H9 (cell line): ENCODE results near the gene PCCA. TPM values are rescaled to one million over a fixed set of nuclear protein-coding genes. Genes with fewer than 3 reads are reported as not detected.

ENCODE experiments used
- DNase-seq: peaks from one replicate; pipeline ENCODE4 v3.0.0-alpha.2; 2017
- H2AFZ ChIP-seq: one replicate; pipeline ENCODE4 v1.6.1; 2013; ENCODE audit warnings: mild to moderate bottlenecking, low read length, control low read depth, moderate library complexity
- H2AK5ac ChIP-seq: 2 replicates; pipeline ENCODE4 v1.6.1; 2013; ENCODE audit warnings: low read length, control low read depth, mixed read lengths; ENCODE audit not compliant: insufficient read length
- H2BK120ac ChIP-seq: one replicate; pipeline ENCODE4 v1.6.1; 2013; ENCODE audit warnings: low read depth, mild to moderate bottlenecking, low read length, control low read depth, inconsistent platforms; ENCODE audit not compliant: poor library complexity, severe bottlenecking
- H2BK12ac ChIP-seq: 2 replicates; pipeline ENCODE4 v1.6.1; 2013; ENCODE audit warnings: low read length, control low read depth, mixed read lengths, low read depth; ENCODE audit not compliant: insufficient read length
- H2BK15ac ChIP-seq: 2 replicates; pipeline ENCODE4 v1.6.1; 2013; ENCODE audit warnings: low read depth, low read length, control low read depth
- H2BK20ac ChIP-seq: one replicate; pipeline ENCODE4 v1.6.1; 2013; ENCODE audit warnings: low read depth, mild to moderate bottlenecking, low read length, control low read depth, inconsistent platforms; ENCODE audit not compliant: poor library complexity, severe bottlenecking
- H2BK5ac ChIP-seq: 2 replicates; pipeline ENCODE4 v1.6.1; 2013; ENCODE audit warnings: low read length, control low read depth, mixed read lengths; ENCODE audit not compliant: insufficient read length
- H3K14ac ChIP-seq: 2 replicates; pipeline ENCODE4 v1.6.1; 2013; ENCODE audit warnings: low read length, control low read depth; ENCODE audit not compliant: insufficient read depth
- H3K18ac ChIP-seq: 2 replicates; pipeline ENCODE4 v1.6.1; 2013; ENCODE audit warnings: low read depth, mild to moderate bottlenecking, mixed read lengths, low read length, control low read depth; ENCODE audit not compliant: insufficient read length
- H3K23ac ChIP-seq: 2 replicates; pipeline ENCODE4 v1.6.1; 2013; ENCODE audit warnings: low read length, control low read depth, mixed read lengths, low read depth; ENCODE audit not compliant: insufficient read length
- H3K23me2 ChIP-seq: 2 replicates; pipeline ENCODE4 v1.6.1; 2013; ENCODE audit warnings: low read depth, mild to moderate bottlenecking, mixed read lengths, low read length, control low read depth; ENCODE audit not compliant: insufficient read length, poor library complexity, severe bottlenecking
- H3K27ac ChIP-seq: 2 replicates; pipeline ENCODE4 v1.5.1; 2013; ENCODE audit warnings: low read length, control low read depth, mixed read lengths, low read depth; ENCODE audit not compliant: insufficient read length
- H3K27me3 ChIP-seq: 2 replicates; pipeline ENCODE4 v1.6.1; 2013; ENCODE audit warnings: low read length, control low read depth, inconsistent platforms; ENCODE audit not compliant: insufficient read depth
- H3K4ac ChIP-seq: 2 replicates; pipeline ENCODE4 v1.6.1; 2013; ENCODE audit warnings: low read depth, mild to moderate bottlenecking, control low read depth, inconsistent platforms, low read length, moderate library complexity
- H3K4me1 ChIP-seq: 2 replicates; pipeline ENCODE4 v1.6.1; 2013; ENCODE audit warnings: low read length, control low read depth, inconsistent platforms; ENCODE audit not compliant: insufficient read depth
- H3K4me2 ChIP-seq: 2 replicates; pipeline ENCODE4 v1.6.1; 2013; ENCODE audit warnings: low read length, control low read depth, mixed read lengths; ENCODE audit not compliant: insufficient read length, insufficient read depth
- H3K56ac ChIP-seq: 2 replicates; pipeline ENCODE4 v1.6.1; 2013; ENCODE audit warnings: low read depth, mild to moderate bottlenecking, mixed read lengths, low read length, control low read depth; ENCODE audit not compliant: insufficient read length
- H3K79me1 ChIP-seq: 2 replicates; pipeline ENCODE4 v1.6.1; 2013; ENCODE audit warnings: low read depth, mild to moderate bottlenecking, moderate library complexity, low read length, control low read depth, inconsistent platforms; ENCODE audit not compliant: insufficient read depth, poor library complexity, severe bottlenecking
- H3K79me2 ChIP-seq: 2 replicates; pipeline ENCODE4 v1.6.1; 2013; ENCODE audit warnings: low read length, control low read depth, inconsistent platforms; ENCODE audit not compliant: insufficient read depth
- H3K9ac ChIP-seq: 2 replicates; pipeline ENCODE4 v1.6.1; 2013; ENCODE audit warnings: low read length, control low read depth, mixed read lengths; ENCODE audit not compliant: insufficient read length; ENCODE audit errors: extremely low read depth
- H3K9me3 ChIP-seq: one replicate; pipeline ENCODE4 v1.6.1; 2013; ENCODE audit warnings: low read depth, low read length, inconsistent platforms; ENCODE audit not compliant: control insufficient read depth
- H3T11ph ChIP-seq: one replicate; pipeline ENCODE4 v1.6.1; 2013; ENCODE audit warnings: mild to moderate bottlenecking, low read length, control low read depth, inconsistent platforms
- H4K20me1 ChIP-seq: one replicate; pipeline ENCODE4 v1.6.1; 2013; ENCODE audit not compliant: control insufficient read depth, insufficient read length, insufficient read depth
- H4K5ac ChIP-seq: 2 replicates; pipeline ENCODE4 v1.6.1; 2013; ENCODE audit warnings: low read depth, mild to moderate bottlenecking, mixed read lengths, low read length, control low read depth; ENCODE audit not compliant: insufficient read length
- H4K8ac ChIP-seq: replicated peaks from 2 replicates; pipeline ENCODE4 v1.6.1; 2013; ENCODE audit warnings: low read length, control low read depth, mixed read lengths, low read depth; ENCODE audit not compliant: insufficient read length
- H4K91ac ChIP-seq: 2 replicates; pipeline ENCODE4 v1.6.1; 2013; ENCODE audit warnings: low read depth, mild to moderate bottlenecking, moderate library complexity, mixed read lengths, low read length, control low read depth; ENCODE audit not compliant: insufficient read length
- H3K27ac Mint-ChIP-seq, 3 experiments: 2 replicates in 2 of 3; 3 replicates in 1 of 3; pipeline ENCODE4 v1.8.0; 2020 to 2021; ENCODE audit warnings: mixed read lengths in 3 of 3, mild to moderate bottlenecking in 1 of 3, moderate library complexity in 1 of 3
- H3K27me3 Mint-ChIP-seq: 2 replicates; pipeline ENCODE4 v1.8.0; 2021; ENCODE audit warnings: low read depth, mild to moderate bottlenecking, moderate library complexity, mixed read lengths
- H3K36me3 Mint-ChIP-seq, 3 experiments: 2 replicates in 2 of 3; 3 replicates in 1 of 3; pipeline ENCODE4 v1.8.0; 2020 to 2021; ENCODE audit warnings: low read depth in 3 of 3, mixed read lengths in 3 of 3; ENCODE audit not compliant: insufficient read depth in 1 of 3
- H3K4me1 Mint-ChIP-seq, 2 experiments: 2 replicates each; pipeline ENCODE4 v1.8.0; 2020; ENCODE audit warnings: mixed read lengths in 2 of 2
- H3K4me3 Mint-ChIP-seq, 2 experiments: 2 replicates in 1 of 2; 3 replicates in 1 of 2; pipeline ENCODE4 v1.8.0; 2020 to 2021; ENCODE audit warnings: mild to moderate bottlenecking in 2 of 2, mixed read lengths in 2 of 2, moderate library complexity in 1 of 2
- H3K9me3 Mint-ChIP-seq, 2 experiments: 2 replicates in 1 of 2; 3 replicates in 1 of 2; pipeline ENCODE4 v1.8.0; 2020; ENCODE audit warnings: mild to moderate bottlenecking in 2 of 2, mixed read lengths in 2 of 2, moderate library complexity in 1 of 2
- CTCF ChIP-seq: fragments of 200-600 bp; sonication (generic); conservative IDR thresholded peaks from 3 replicates; pipeline ENCODE4 v1.8.0; 2021; ENCODE audit warnings: antibody characterized with exemption, mild to moderate bottlenecking
- WGBS: extraction: QIAGEN DNeasy Blood & Tissue Kit; methylation state at CpG from one replicate; pipeline ENCODE4 v1.1.7; 2013; ENCODE audit warnings: missing lambda C conversion rate, low lambda C conversion rate, mixed read lengths; ENCODE audit not compliant: insufficient read length; ENCODE audit errors: extremely low coverage; 5-methylcytosine and 5-hydroxymethylcytosine counted together
- total RNA-seq: library from RNA; stranded (reverse); gene quantifications from 2 replicates; pipeline ENCODE4 v1.2.1, GENCODE V29; 2021

Gene PCCA
- total RNA-seq, 1 experiment from 2014 or later = 56.5 TPM

GRCh38 chr13:100245104-100245503 is 156.2 kb downstream of the PCCA start:
- no peak overlapping the region for H3K4me2 ChIP-seq
- no peak for TF ChIP-seq CTCF
- Mint-ChIP-seq H3K27ac (no peak overlapping the region; a peak in 1 of 7 replicates), H3K4me3 (no peak overlapping the region), H3K27me3 (no peaks in the 10 kb centered on the region), H3K36me3 (peaks cover 15 to 20% (median 15%) of the 10 kb centered on the region in 3 experiments), H3K4me1 (peaks cover 31 to 33% of the 10 kb centered on the region in 2 experiments), H3K9me3 (peaks cover 12 to 15% of the 10 kb centered on the region in 2 experiments)
- H4K20me1 ChIP-seq = no peaks in the 10 kb centered on the region
- no peak for DNase-seq
- H3K4me1 ChIP-seq = no peaks in the 10 kb centered on the region; the same call in 1 of the 2 replicates
- H3K27me3 ChIP-seq = no peaks in the 10 kb centered on the region
- H4K5ac ChIP-seq = no peak overlapping the region
- H3K79me1 ChIP-seq = no peaks in the 10 kb centered on the region
- no peak overlapping the region for H3K23ac ChIP-seq
- no peaks in the 10 kb centered on the region for H3K23me2 ChIP-seq
- H3K9ac ChIP-seq = no peak overlapping the region
- no peak overlapping the region for H3K14ac ChIP-seq
- no peak overlapping the region for H2BK15ac ChIP-seq
- no peak overlapping the region for H2AK5ac ChIP-seq
- no peak overlapping the region for H2BK120ac ChIP-seq
- H3T11ph ChIP-seq = no peak overlapping the region
- no peak overlapping the region for H2BK20ac ChIP-seq
- H3K79me2 ChIP-seq = no peaks in the 10 kb centered on the region
- WGBS = no CpG with 5 or more reads among the region's 1 CpG
- H3K9me3 ChIP-seq = no peaks in the 10 kb centered on the region
- H3K56ac ChIP-seq = no peak overlapping the region
- H2AFZ ChIP-seq = no peak overlapping the region
- H4K91ac ChIP-seq = no peak overlapping the region
- no peak overlapping the region for H3K4ac ChIP-seq
- no peak overlapping the region for H3K27ac ChIP-seq
- H2BK12ac ChIP-seq = no peak overlapping the region
- H2BK5ac ChIP-seq = no peak overlapping the region
- H4K8ac ChIP-seq = no peak overlapping the region
- no peak overlapping the region for H3K18ac ChIP-seq
